SIG-M5 treated with dmso at 0.1 percent for 504 hours (cell line): ENCODE measurements around the gene PCDHGB2.
"Not testable (repeated sequence)": the region's sequence is repeated elsewhere in the genome, so short reads cannot be mapped to it uniquely, and the experiment has no call there.

Source experiments
- DNase-seq: peaks from one replicate; lab custom pipeline; 2025; ENCODE audit not compliant: unreplicated experiment; lab: John Stamatoyannopoulos, UW

The PCDHGB2 gene

GRCh38 chr5:141383345-141383744, 23.6 kb downstream of the PCDHGB2 start:
- DNase-seq, result no peak

GRCh38 chr5:141384471-141385267, 24.9 kb downstream of the PCDHGB2 start:
- no peak for DNase-seq

DNA sequence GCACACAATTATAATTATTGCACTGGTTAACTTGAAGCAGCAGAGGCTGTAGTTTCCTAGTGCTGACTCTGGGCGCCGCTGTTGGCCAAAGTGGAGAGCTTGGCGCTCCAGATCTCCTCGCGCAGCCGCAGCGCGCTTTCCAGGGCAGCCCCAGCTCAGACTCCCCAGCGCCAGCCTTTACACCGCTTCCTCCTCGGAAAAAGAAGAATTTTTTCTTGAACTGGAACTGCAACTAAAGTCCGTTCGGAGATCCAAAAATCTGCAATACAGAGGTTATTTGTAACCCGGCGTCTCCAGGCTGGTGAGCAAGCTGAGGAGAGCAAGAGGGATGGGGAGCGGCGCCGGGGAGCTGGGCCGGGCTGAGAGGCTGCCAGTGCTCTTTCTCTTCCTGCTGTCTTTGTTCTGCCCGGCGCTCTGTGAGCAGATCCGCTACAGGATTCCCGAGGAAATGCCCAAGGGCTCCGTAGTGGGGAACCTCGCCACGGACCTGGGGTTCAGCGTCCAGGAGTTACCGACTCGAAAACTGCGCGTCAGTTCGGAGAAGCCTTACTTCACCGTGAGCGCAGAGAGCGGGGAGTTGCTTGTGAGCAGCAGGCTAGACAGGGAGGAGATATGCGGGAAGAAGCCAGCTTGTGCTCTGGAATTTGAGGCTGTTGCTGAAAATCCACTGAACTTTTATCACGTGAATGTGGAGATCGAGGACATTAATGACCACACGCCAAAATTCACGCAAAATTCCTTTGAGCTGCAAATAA, 27.9 kb downstream of the PCDHGB2 start, which contains the start of gene PCDHGB4:
Gene PCDHGB4, plus strand, starts transcription at position 142 of the 755 bp plus-strand sequence. Its CDS starts 187 bp downstream, at position 329.
- DNase-seq, result not testable (repeated sequence)

- no peak for DNase-seq
Measured at GRCh38 chr5:141388661-141389060, 28.9 kb downstream of the PCDHGB2 start.

DNA sequence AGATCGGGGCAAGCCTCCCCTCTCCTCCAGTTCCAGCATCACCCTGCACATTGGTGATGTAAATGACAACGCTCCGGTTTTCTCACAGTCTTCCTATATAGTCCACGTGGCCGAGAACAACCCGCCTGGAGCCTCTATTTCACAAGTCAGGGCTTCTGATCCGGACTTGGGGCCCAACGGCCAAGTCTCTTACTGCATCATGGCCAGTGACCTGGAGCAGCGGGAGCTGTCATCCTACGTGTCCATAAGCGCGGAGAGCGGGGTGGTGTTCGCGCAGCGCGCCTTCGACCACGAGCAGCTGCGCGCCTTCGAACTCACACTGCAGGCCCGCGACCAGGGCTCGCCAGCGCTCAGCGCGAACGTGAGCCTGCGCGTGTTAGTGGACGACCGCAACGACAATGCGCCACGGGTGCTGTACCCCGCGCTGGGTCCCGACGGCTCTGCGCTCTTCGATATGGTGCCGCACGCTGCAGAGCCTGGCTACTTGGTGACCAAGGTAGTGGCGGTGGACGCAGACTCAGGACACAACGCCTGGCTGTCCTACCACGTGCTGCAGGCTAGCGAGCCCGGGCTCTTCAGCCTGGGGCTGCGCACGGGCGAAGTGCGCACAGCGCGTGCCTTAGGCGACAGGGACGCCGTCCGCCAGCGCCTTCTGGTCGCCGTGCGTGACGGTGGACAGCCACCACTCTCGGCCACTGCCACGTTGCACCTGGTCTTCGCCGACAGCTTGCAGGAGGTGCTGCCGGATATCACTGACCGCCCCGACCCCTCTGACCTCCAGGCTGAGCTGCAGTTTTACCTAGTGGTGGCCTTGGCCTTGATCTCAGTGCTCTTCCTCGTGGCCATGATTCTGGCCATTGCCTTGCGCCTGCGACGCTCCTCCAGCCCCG, 29.6 kb downstream of the PCDHGB2 start:
- DNase-seq, result no peak

DNA sequence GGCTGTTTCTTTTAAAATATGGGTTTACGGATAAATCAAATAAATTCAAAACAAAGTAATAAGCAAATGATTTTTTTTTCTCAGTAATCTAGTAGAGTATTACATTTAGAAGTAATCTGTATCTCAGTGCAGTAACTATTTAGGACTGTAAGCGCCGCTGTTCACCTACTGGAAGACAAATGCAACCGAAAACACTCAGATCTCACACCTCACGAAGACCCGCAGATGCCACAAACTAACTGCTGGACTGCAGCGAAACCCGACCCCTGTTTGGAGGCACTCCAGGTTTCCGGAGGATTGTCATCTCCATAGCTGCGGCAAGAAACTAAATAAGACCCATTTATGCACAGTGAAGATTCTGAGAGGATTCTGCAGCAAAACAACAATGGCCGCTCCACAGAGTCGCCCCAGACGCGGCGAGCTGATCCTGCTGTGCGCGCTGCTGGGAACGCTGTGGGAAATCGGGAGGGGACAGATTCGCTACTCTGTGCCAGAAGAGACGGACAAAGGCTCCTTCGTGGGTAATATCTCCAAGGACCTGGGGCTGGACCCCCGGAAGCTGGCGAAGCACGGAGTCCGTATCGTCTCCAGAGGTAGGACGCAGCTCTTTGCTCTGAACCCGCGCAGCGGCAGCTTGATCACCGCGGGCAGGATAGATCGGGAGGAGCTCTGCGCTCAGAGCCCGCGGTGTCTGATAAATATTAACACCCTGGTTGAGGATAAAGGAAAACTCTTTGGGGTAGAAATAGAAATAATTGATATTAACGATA, 32.8 kb downstream of the PCDHGB2 start, which contains the start of gene PCDHGA8:
Gene PCDHGA8, plus strand, starts transcription at position 205 of the 770 bp plus-strand sequence. Its CDS starts 181 bp downstream, at position 386.
- no peak for DNase-seq

- no peak for DNase-seq
Measured at GRCh38 chr5:141393267-141393666, 33.5 kb downstream of the PCDHGB2 start.

DNA sequence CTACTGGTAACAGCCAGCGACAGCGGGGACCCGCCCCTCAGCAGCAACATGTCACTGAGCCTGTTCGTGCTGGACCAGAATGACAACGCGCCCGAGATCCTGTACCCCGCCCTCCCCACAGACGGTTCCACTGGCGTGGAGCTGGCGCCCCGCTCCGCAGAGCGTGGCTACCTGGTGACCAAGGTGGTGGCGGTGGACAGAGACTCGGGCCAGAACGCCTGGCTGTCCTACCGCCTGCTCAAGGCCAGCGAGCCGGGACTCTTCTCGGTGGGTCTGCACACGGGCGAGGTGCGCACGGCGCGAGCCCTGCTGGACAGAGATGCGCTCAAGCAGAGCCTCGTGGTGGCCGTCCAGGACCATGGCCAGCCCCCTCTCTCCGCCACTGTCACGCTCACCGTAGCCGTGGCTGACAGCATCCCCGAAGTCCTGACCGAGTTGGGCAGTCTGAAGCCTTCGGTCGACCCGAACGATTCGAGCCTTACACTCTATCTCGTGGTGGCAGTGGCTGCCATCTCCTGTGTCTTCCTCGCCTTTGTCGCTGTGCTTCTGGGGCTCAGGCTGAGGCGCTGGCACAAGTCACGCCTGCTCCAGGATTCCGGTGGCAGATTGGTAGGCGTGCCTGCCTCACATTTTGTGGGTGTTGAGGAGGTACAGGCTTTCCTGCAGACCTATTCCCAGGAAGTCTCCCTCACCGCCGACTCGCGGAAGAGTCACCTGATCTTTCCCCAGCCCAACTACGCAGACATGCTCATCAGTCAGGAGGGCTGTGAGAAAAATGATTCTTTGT, 34.8 kb downstream of the PCDHGB2 start:
- DNase-seq, result not testable (repeated sequence)

GRCh38 chr5:141397756-141398551, 38.2 kb downstream of the PCDHGB2 start, which contains the start of gene PCDHGB5:
TSS of gene PCDHGB5 (plus strand) at chr5:141397947. CDS start at chr5:141398128, 181 bp downstream.
- DNase-seq, result not testable (repeated sequence)

- no peak for DNase-seq
Measured at GRCh38 chr5:141398608-141399007, 38.8 kb downstream of the PCDHGB2 start.

DNA sequence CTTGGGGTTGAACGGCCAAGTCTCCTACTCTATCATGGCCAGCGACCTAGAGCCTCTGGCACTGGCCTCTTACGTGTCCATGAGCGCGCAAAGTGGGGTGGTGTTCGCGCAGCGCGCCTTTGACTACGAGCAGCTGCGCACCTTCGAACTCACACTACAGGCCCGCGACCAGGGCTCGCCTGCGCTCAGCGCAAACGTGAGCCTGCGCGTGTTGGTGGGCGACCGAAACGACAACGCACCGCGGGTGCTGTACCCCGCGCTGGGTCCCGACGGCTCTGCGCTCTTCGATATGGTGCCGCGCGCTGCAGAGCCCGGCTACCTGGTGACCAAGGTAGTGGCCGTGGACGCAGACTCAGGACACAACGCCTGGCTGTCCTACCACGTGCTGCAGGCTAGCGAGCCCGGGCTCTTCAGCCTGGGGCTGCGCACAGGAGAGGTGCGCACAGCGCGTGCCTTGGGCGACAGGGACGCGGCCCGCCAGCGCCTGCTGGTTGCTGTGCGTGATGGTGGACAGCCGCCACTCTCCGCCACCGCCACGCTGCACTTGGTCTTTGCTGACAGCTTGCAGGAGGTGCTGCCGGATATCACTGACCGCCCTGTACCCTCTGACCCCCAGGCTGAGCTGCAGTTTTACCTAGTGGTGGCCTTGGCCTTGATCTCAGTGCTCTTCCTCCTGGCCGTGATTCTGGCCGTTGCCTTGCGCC, 39.9 kb downstream of the PCDHGB2 start:
- DNase-seq, result no peak

DNA sequence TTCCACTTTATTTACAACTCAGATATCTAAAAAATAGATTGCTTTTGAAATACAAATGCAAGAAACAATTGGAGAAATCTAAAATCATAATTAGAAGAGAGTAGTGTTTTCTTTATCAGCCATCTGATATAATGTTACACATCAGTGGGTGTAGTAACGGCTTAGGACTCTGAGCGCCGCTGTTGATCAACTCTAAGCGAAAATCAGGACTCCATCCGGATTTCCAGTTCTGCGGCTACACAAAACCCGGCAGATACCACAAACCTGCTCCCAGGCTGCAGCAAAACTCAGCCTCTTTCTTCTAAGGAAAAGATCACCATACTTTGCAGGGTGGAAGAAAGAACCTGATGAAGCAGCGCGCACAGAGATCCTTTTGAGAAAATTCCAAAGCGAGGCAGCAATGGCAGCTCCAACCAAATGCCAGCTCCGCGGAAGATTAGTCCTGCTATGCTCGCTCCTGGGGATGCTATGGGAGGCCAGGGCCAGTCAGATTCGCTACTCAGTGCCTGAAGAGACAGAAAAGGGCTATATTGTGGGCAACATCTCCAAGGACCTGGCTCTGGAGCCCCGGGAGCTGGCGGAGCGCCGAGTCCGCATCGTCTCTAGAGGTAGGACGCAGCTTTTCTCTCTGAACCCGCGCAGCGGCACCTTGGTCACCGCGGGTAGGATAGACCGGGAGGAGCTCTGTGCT, 42.9 kb downstream of the PCDHGB2 start, which contains the start of gene PCDHGA9:
Gene PCDHGA9, plus strand, starts transcription at position 226 of the 691 bp plus-strand sequence. Its CDS starts 175 bp downstream, at position 401.
- no peak for DNase-seq

- DNase-seq, result no peak
Measured at GRCh38 chr5:141403387-141403786, 43.6 kb downstream of the PCDHGB2 start.

- not testable (repeated sequence) for DNase-seq
Measured at GRCh38 chr5:141407790-141408505, 48.2 kb downstream of the PCDHGB2 start, which contains the start of gene PCDHGB6. TSS of gene PCDHGB6 (plus strand) at chr5:141408021. CDS start at chr5:141408203, 182 bp downstream.

DNA sequence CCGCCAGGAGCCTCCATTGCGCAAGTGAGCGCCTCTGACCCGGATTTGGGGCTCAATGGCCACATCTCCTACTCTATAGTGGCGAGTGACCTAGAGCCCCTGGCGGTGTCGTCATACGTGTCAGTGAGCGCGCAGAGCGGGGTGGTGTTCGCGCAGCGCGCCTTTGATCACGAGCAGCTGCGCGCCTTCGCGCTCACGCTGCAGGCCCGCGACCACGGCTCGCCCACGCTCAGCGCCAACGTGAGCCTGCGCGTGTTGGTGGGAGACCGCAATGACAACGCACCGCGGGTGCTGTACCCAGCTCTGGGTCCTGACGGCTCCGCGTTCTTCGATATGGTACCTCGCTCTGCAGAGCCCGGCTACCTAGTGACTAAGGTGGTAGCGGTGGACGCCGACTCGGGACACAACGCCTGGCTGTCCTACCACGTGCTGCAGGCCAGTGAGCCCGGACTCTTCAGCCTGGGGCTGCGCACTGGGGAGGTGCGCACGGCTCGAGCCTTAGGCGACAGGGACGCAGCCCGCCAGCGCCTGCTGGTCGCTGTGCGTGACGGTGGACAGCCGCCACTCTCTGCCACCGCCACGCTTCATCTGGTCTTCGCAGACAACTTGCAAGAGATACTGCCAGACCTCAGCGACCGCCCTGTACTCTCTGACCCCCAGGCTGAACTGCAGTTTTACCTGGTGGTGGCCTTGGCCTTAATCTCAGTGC, 50.0 kb downstream of the PCDHGB2 start:
- DNase-seq, result no peak

GRCh38 chr5:141411575-141411974, 51.8 kb downstream of the PCDHGB2 start:
- no peak for DNase-seq
